Midbrain (tissue), 1 donor: ENCODE measurements around the gene AEN.

Experiments
- DNase-seq: peaks from one replicate; lab custom pipeline; 2025; lab: John Stamatoyannopoulos, UW

AEN gene

DNA sequence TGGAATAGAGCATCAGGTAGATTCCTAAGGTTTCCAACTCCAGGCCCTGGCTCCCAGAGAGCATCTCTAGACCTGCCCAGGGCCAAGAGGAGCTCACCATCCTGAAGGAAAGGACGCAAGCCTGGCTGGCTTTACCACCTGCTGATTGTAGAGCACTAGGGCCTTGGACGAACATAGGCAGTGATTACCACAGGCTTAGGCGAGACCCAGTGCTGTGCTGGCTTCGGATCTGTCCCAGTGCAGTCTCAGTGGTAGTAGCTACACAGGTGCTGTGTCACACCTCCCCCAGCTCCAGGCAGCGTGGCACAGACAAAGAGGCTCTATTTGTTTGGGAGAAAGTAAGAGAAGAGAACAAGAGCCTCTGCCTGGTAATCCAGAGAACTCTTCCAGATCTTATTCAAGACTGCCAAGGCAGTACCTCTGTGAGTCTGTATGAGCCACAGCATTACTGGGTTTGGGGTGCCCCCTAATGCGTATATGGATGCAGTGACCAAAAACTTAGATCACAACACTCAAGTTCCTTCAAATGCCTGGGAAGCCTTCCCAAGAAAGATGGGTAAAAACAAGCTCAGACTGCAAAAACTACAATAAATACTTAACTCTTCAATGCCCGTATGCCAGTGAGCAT, 43.1 kb downstream of the AEN start:
- peak; percentile 50 for DNase-seq

DNA sequence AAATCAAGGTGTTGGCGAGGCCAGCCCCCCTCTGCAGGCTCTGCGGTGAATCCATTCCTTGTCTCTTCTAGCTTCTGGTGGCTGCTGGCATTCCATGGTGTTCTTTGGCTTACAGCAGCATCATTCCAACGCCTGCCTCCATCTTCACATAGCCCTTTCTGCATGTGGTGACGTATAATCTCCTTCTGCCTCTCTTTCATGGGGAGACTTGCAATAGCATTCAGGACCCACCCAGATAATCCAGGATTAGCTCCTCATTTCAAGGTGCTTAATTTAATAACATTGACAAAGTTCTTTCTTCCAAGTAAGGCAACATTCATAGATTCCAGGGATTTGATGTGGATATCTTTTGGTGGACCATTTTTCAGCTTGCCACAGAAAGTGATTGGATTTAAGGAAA, 53.5 kb downstream of the AEN start:
- DNase-seq = no peak

DNA sequence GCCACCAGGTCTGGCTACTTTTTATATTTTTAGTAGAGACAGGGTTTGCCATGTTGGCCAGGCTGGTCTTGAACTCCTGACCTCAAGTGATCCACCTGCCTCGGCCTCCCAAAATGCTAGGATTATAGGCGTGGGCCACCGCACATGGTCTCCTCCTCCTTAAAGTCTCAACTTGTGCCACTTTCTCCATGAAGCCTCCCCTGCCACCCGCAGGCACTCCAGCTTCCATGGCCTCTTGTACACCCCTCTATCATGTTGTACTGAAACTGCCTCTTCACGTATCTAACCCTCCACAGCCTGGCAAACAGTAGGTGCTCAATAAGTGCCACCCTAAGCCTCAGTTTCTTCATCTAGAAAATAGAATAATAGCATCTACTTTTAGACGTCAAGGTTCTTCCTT, 57.6 kb downstream of the AEN start:
- DNase-seq = no peak

DNA sequence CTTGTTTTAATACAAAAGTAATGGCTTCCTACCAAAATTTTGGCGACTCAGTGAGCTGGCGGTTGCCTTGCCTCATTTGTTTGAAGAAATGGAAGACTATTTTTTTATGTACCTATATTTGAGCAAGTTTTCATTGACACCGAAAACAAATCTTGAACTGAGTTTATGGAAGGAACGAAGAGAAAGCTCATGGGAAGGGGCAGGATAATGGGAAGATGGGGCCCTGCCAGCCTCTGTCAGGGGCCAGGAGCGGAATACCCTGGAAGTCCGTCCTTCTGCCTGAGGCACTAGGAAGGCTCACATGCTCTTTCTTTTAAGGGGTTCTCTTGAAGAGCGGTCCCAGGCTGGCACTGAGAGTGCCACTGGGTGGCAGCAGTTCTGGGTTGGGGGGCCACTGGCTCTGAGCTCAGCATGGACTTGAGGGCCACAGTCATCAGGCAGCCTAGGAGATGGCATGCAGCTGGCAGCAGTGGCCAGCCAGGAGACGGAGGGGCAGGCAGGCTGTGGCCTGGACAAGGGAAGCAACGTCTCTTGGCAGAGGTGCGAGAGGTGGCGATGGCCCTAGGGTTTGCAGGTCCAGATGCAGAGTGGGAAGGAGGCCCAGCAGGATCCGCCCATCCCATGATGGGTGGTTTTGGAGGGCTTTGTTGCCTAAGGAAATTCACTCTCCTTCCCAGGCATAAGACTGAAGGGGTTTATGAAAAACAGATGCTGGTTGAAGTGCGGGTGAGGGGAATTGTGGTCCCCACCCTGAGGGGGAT, 59.3 kb downstream of the AEN start:
- no peak for DNase-seq

DNA sequence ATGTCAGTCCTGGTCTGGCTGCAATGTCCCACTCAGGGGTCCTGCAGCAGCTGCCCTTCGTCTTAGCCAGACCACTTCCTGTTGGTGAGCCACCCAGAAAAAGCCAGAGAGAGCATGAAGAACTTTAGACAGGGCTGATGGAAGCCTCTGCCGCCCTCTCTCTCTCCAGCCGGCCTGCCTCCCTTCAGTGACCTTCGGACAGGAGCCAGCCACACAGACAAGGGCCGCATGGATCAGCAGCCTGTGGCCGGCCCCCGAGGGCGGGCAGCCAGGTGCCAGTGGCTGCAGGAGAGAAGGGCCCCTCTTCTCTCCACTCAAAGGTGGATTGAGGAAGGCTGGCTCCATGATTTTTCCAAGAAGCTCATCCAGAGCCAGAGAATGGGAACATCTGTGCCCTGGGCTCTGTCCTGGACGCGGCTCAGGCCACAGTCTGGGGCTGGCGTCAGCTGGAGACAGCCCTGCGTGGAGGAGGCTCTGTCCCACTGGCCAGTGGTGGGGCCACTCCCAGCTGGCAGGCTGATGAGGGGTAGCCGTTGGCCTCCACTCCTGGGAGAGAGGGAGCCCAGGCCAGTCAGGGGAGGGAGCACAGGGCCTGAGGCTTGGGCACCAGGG, 60.6 kb downstream of the AEN start:
- peak; percentile 62 for DNase-seq
